Progenitor cell of endocrine pancreas (in vitro differentiated cells): Measurements from ENCODE around the gene MELK. TPM values are rescaled to one million over a fixed set of nuclear protein-coding genes. Genes with fewer than 3 reads are reported as not detected.

ENCODE experiments used
- DNase-seq: peaks from one replicate; pipeline ENCODE4 v3.0.0; 2021; ENCODE audit warnings: low spot score; ENCODE audit not compliant: unreplicated experiment
- H3K27ac Mint-ChIP-seq: 2 replicates; pipeline ENCODE4 v1.8.0; 2021; ENCODE audit warnings: mild to moderate bottlenecking, moderate library complexity, mixed read lengths
- H3K27me3 Mint-ChIP-seq: 2 replicates; pipeline ENCODE4 v1.8.0; 2021; ENCODE audit warnings: mixed read lengths
- H3K36me3 Mint-ChIP-seq: 2 replicates; pipeline ENCODE4 v1.8.0; 2022; ENCODE audit warnings: mixed read lengths; ENCODE audit not compliant: insufficient read depth
- H3K4me1 Mint-ChIP-seq: 2 replicates; pipeline ENCODE4 v1.8.0; 2021; ENCODE audit warnings: low read depth, mixed read lengths
- H3K4me3 Mint-ChIP-seq: 2 replicates; pipeline ENCODE4 v1.8.0; 2021; ENCODE audit warnings: low read depth, mild to moderate bottlenecking, moderate library complexity, mixed read lengths
- H3K9me3 Mint-ChIP-seq: 2 replicates; pipeline ENCODE4 v1.8.0; 2021; ENCODE audit warnings: low read depth, mixed read lengths
- total RNA-seq: library from RNA; stranded (reverse); gene quantifications from 2 replicates; pipeline ENCODE4 v1.2.1, GENCODE V29; 2021
- TF ChIP-seq, protein P1 (sequence below): fragments of 200-600 bp; sonication (generic); IDR thresholded peaks from one replicate; pipeline ENCODE4 v1.5.0; 2021; ENCODE audit warnings: antibody characterized with exemption, mild to moderate bottlenecking; ENCODE audit not compliant: unreplicated experiment

Gene MELK
- total RNA-seq, 1 donor from 2014 or later, result 27.9 TPM

DNA sequence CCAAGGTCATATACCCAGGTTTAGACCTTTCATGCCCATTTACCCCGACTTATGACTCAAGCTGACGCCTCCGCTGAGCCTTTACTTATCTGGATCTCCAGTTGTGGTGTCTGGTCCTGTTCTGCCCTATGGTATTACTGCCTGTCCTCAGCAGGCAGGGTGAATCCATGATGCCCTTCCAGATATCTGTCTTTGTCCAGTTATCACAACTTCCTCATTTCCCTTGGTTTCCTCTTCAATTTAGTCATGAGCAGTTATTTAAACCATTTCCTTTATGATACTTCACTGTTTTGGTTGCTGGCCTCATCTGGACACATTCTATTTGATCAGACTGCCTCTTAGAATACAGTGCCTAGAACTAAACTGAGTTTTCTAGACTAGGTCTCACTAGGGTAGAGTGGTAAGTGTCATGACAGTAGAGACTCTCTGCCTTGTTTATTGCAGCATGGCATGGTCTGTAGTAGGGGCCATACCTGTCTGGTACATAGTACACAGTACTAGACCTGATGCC is 93.3 kb downstream of the MELK start:
- Mint-ChIP-seq H3K4me1 (no peaks in the 10 kb centered on the region), H3K27me3 (no peaks in the 10 kb centered on the region), H3K36me3 (peaks cover 12% of the 10 kb centered on the region), H3K4me3 (no peak overlapping the region), H3K27ac (no peak overlapping the region), H3K9me3 (peaks cover 3% of the 10 kb centered on the region)
- no peak for DNase-seq
- TF ChIP-seq, protein P1, sequence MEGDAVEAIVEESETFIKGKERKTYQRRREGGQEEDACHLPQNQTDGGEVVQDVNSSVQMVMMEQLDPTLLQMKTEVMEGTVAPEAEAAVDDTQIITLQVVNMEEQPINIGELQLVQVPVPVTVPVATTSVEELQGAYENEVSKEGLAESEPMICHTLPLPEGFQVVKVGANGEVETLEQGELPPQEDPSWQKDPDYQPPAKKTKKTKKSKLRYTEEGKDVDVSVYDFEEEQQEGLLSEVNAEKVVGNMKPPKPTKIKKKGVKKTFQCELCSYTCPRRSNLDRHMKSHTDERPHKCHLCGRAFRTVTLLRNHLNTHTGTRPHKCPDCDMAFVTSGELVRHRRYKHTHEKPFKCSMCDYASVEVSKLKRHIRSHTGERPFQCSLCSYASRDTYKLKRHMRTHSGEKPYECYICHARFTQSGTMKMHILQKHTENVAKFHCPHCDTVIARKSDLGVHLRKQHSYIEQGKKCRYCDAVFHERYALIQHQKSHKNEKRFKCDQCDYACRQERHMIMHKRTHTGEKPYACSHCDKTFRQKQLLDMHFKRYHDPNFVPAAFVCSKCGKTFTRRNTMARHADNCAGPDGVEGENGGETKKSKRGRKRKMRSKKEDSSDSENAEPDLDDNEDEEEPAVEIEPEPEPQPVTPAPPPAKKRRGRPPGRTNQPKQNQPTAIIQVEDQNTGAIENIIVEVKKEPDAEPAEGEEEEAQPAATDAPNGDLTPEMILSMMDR, result no peak

DNA sequence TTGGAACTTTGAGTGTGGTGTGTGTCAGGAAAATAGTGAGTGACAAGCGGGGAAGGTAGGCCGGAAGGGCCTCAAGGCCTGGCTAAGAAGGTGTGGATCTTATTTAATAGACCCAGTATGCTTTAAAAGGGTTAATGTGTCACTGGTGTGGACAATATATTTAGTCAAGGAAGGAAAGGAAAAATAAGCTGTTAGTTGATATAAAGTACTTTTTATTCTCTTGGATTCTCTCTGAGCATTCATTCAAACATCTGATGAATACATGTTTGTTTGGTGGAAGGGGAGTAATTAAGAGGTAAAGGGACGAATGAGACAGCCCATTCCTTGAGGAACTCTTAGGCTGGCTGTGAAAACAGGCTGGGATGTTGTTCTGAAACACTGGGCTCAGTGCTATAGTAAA is 98.9 kb downstream of the MELK start:
- TF ChIP-seq, protein P1, result no peak
- Mint-ChIP-seq H3K27ac (no peak overlapping the region), H3K9me3 (no peaks in the 10 kb centered on the region)

DNA sequence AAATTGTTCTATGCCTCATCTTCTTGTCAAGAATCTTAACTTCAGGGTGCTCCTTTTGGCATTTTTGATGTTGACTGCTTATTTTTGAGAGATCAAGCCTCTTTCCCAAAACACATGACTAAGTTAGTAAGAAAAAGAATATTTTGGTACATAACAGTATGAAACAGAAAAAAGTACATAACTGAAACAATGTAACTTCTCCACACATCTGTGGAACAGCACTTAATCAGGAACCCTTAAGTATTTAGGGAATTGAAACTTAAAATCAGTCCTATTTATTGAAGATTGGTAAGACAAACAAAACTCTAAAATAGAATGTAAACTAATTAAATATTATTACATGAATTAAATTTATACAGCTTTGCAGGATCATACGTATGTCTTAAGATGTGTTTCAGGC is 103.4 kb downstream of the MELK start:
- no peak overlapping the region for H3K4me3 Mint-ChIP-seq
- no peaks in the 10 kb centered on the region for H3K4me1 Mint-ChIP-seq
- no peak overlapping the region for H3K27ac Mint-ChIP-seq
- no peaks in the 10 kb centered on the region for H3K27me3 Mint-ChIP-seq
- TF ChIP-seq, protein P1, result no peak
- H3K9me3 Mint-ChIP-seq, result peaks cover 3% of the 10 kb centered on the region
- H3K36me3 Mint-ChIP-seq, result peaks cover 18% of the 10 kb centered on the region
- DNase-seq, result no peak

More for the DNA sequence above, 98.9 kb downstream of the MELK start:
- Mint-ChIP-seq H3K4me3 (no peak overlapping the region), H3K27me3 (no peaks in the 10 kb centered on the region), H3K36me3 (peaks cover 4% of the 10 kb centered on the region), H3K4me1 (no peaks in the 10 kb centered on the region)
- DNase-seq, result no peak

DNA sequence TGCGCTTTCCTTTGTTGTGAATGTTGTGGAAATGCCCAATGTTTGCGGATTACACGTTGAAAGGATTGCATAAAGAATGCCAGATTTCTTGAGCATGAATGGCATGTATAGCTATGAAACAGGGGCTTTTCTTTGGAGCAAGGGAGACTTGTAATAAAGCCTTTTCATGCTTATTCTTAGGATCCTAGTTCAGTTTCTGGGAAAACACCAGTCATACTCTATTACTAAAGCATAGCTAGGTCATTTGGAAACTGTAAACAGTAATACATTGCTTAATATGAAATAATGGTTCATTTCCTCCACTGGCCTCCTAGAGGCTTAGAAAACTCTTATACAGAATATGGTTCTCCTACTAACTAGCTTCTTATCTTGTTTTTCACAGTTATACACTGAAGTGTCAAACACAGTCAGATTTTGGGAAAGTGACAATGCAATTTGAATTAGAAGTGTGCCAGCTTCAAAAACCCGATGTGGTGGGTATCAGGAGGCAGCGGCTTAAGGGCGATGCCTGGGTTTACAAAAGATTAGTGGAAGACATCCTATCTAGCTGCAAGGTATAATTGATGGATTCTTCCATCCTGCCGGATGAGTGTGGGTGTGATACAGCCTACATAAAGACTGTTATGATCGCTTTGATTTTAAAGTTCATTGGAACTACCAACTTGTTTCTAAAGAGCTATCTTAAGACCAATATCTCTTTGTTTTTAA is 104.2 kb downstream of the MELK start:
- H3K36me3 Mint-ChIP-seq, result peaks cover 18% of the 10 kb centered on the region
- no peak for DNase-seq
- H3K27ac Mint-ChIP-seq, result no peak overlapping the region
- H3K27me3 Mint-ChIP-seq, result no peaks in the 10 kb centered on the region
- H3K9me3 Mint-ChIP-seq, result peaks cover 4% of the 10 kb centered on the region
- no peak overlapping the region for H3K4me3 Mint-ChIP-seq
- TF ChIP-seq, protein P1, result no peak
- no peaks in the 10 kb centered on the region for H3K4me1 Mint-ChIP-seq

DNA sequence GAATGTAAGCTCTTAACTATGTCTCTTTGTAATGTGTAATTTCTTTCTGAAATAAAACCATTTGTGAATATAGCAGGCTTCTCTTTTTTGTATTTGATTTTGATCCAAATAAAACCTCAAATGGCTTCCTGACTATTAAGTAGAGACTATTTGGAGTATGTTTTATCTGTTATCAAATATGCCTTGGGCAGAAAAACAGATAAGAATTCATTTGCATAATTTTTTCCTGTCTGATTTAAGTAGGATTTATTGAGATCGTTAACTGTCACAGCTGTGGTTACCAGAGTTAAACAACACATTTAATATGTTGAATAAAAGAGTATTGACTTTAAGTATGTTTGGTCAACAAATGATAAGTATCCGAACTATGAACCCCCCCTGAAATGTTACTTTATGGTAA is 104.9 kb downstream of the MELK start:
- Mint-ChIP-seq H3K27ac (no peak overlapping the region), H3K4me3 (no peak overlapping the region), H3K27me3 (no peaks in the 10 kb centered on the region), H3K9me3 (peaks cover 7% of the 10 kb centered on the region), H3K4me1 (no peaks in the 10 kb centered on the region), H3K36me3 (peaks cover 19% of the 10 kb centered on the region)
- no peak for DNase-seq
- TF ChIP-seq, protein P1, result no peak
